T1000 (cell line): ENCODE results near the gene MPHOSPH9.
"Not testable (repeated sequence)": the region's sequence is repeated elsewhere in the genome, so short reads cannot be mapped to it uniquely, and the experiment has no call there.

ENCODE experiments used
- DNase-seq: peaks from one replicate; lab custom pipeline; 2025; ENCODE audit warnings: mixed read lengths; lab: John Stamatoyannopoulos, UW

The MPHOSPH9 gene

GRCh38 chr12:123260081-123260480 lies 27.1 kb upstream of the MPHOSPH9 start:
- DNase-seq = no peak

GRCh38 chr12:123258593-123258992 lies 25.7 kb upstream of the MPHOSPH9 start:
- no peak for DNase-seq

- DNase-seq = no peak
These were observed 22.0 kb upstream of the MPHOSPH9 start for GRCh38 chr12:123254853-123255446.

GRCh38 chr12:123253641-123254459 lies 20.9 kb upstream of the MPHOSPH9 start:
- no peak for DNase-seq

GRCh38 chr12:123252365-123252764 lies 19.4 kb upstream of the MPHOSPH9 start:
- DNase-seq = not testable (repeated sequence)

- DNase-seq = no peak
These were observed 18.6 kb upstream of the MPHOSPH9 start for GRCh38 chr12:123251403-123252076.

- DNase-seq = no peak
These were observed 17.8 kb upstream of the MPHOSPH9 start for GRCh38 chr12:123250471-123251383.

- not testable (repeated sequence) for DNase-seq
These were observed 16.2 kb upstream of the MPHOSPH9 start for GRCh38 chr12:123248996-123249741.

- not testable (repeated sequence) for DNase-seq
These were observed 15.2 kb upstream of the MPHOSPH9 start for GRCh38 chr12:123248129-123248528.

GRCh38 chr12:123245678-123246077 lies 12.7 kb upstream of the MPHOSPH9 start:
- DNase-seq = no peak

- DNase-seq = no peak
These were observed 10.8 kb upstream of the MPHOSPH9 start for GRCh38 chr12:123243671-123244262.

- DNase-seq = no peak
These were observed 9.4 kb upstream of the MPHOSPH9 start for GRCh38 chr12:123242116-123242904.

GRCh38 chr12:123238961-123239360 lies 6.0 kb upstream of the MPHOSPH9 start:
- DNase-seq = no peak

- DNase-seq = no peak
These were observed 5.4 kb upstream of the MPHOSPH9 start for GRCh38 chr12:123238330-123238682.

GRCh38 chr12:123237646-123238329 lies 4.8 kb upstream of the MPHOSPH9 start:
- DNase-seq = no peak

- no peak for DNase-seq
These were observed 766 bp upstream of the MPHOSPH9 start for GRCh38 chr12:123233505-123234308.

GRCh38 chr12:123232472-123232806 lies 502 bp downstream of the MPHOSPH9 start:
- no peak for DNase-seq

- DNase-seq = no peak
These were observed 1.0 kb downstream of the MPHOSPH9 start for GRCh38 chr12:123231931-123232330.

GRCh38 chr12:123229051-123229450 lies 3.9 kb downstream of the MPHOSPH9 start:
- DNase-seq = no peak
